ENCODE measurements around the gene LGI4.

GRCh38 chr19:35165200-35166058 lies 30.6 kb upstream of the LGI4 start:
- TF ChIP-seq, protein P1, sequence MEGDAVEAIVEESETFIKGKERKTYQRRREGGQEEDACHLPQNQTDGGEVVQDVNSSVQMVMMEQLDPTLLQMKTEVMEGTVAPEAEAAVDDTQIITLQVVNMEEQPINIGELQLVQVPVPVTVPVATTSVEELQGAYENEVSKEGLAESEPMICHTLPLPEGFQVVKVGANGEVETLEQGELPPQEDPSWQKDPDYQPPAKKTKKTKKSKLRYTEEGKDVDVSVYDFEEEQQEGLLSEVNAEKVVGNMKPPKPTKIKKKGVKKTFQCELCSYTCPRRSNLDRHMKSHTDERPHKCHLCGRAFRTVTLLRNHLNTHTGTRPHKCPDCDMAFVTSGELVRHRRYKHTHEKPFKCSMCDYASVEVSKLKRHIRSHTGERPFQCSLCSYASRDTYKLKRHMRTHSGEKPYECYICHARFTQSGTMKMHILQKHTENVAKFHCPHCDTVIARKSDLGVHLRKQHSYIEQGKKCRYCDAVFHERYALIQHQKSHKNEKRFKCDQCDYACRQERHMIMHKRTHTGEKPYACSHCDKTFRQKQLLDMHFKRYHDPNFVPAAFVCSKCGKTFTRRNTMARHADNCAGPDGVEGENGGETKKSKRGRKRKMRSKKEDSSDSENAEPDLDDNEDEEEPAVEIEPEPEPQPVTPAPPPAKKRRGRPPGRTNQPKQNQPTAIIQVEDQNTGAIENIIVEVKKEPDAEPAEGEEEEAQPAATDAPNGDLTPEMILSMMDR (IDR thresholded peaks at IDR 0.05; ENCODE audit: insufficient read depth, low read depth, low read length) = no peak
- no peak for TF ChIP-seq EZH2 (IDR thresholded peaks at IDR 0.05; ENCODE audit: insufficient read depth, low read length)
